Measurements from ENCODE around the gene ITPA.

- TF ChIP-seq, protein P1, sequence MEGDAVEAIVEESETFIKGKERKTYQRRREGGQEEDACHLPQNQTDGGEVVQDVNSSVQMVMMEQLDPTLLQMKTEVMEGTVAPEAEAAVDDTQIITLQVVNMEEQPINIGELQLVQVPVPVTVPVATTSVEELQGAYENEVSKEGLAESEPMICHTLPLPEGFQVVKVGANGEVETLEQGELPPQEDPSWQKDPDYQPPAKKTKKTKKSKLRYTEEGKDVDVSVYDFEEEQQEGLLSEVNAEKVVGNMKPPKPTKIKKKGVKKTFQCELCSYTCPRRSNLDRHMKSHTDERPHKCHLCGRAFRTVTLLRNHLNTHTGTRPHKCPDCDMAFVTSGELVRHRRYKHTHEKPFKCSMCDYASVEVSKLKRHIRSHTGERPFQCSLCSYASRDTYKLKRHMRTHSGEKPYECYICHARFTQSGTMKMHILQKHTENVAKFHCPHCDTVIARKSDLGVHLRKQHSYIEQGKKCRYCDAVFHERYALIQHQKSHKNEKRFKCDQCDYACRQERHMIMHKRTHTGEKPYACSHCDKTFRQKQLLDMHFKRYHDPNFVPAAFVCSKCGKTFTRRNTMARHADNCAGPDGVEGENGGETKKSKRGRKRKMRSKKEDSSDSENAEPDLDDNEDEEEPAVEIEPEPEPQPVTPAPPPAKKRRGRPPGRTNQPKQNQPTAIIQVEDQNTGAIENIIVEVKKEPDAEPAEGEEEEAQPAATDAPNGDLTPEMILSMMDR (IDR thresholded peaks at IDR 0.05) = no peak
- TF ChIP-seq POLR2A (IDR thresholded peaks at IDR 0.05) = no peak
- TF ChIP-seq POLR2AphosphoS5 (IDR thresholded peaks at IDR 0.05) = no peak
Measured at GRCh38 chr20:3192226-3193015, 16.9 kb upstream of the ITPA start.
